Astrocyte of the cerebellum (primary cell): Measurements from ENCODE around the gene LIPI.

Experiments
- DNase-seq: peaks from one replicate; pipeline ENCODE4 v3.0.0-alpha.2; 2011; ENCODE audit warnings: low read depth
- H3K4me3 ChIP-seq: 2 replicates; pipeline ENCODE4 v1.5.1; 2011; ENCODE audit warnings: mild to moderate bottlenecking, low read depth, low read length, moderate library complexity
- in situ Hi-C: cut with HindIII; loops from 2 replicates; pipeline ENCODE4 v1.10.0; 2017; ENCODE audit warnings: low sequenced_read_pairs
- TF ChIP-seq, protein P1 (sequence below): IDR thresholded peaks from 2 replicates; pipeline ENCODE4 v1.5.1; 2012; ENCODE audit warnings: low read length, low read depth, moderate library complexity, mild to moderate bottlenecking; ENCODE audit errors: missing control alignments

The LIPI gene

DNA sequence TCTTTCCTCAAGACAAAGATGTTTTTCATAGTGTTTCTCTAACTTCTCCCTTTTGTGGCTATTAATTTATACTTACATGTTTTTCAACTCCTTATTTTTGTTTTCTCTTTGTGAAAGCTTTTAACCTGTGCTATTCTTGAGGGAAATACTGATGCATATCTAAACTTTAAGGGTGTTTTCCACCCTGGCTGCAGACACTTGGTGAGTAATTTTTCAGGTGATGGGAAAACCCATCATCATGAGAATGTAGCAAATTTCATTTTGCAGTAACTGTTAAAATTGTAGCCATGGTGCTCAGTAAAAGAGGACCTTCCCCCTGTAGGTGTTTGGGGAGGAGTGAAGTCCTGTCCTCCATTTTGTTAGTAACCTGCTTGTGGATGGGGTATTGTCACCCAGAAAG, 124.2 kb downstream of the LIPI start:
- no peak overlapping the region for H3K4me3 ChIP-seq
- in situ Hi-C loops: no loop called here
- TF ChIP-seq, protein P1, sequence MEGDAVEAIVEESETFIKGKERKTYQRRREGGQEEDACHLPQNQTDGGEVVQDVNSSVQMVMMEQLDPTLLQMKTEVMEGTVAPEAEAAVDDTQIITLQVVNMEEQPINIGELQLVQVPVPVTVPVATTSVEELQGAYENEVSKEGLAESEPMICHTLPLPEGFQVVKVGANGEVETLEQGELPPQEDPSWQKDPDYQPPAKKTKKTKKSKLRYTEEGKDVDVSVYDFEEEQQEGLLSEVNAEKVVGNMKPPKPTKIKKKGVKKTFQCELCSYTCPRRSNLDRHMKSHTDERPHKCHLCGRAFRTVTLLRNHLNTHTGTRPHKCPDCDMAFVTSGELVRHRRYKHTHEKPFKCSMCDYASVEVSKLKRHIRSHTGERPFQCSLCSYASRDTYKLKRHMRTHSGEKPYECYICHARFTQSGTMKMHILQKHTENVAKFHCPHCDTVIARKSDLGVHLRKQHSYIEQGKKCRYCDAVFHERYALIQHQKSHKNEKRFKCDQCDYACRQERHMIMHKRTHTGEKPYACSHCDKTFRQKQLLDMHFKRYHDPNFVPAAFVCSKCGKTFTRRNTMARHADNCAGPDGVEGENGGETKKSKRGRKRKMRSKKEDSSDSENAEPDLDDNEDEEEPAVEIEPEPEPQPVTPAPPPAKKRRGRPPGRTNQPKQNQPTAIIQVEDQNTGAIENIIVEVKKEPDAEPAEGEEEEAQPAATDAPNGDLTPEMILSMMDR: no peak
- no peak for DNase-seq

DNA sequence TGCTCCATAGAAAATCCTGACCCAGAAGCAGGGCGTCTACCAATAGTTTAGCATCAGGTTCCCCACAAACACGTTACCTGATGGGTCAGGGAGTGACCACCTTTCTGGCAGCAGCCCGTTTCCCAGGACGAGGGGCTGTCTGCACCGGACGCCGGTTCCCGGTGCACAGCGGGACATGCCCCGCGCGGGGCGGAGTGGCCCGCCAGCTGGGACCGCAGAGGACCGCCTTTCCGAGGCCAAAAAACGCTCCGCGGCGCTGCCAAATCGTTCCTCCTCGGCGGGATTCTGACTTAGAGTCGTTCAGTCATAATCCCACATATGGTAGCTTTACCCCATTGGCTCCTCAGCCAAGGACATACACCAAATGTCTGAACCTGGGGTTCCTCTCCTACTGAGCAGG, 126.1 kb downstream of the LIPI start:
- DNase-seq: no peak

DNA sequence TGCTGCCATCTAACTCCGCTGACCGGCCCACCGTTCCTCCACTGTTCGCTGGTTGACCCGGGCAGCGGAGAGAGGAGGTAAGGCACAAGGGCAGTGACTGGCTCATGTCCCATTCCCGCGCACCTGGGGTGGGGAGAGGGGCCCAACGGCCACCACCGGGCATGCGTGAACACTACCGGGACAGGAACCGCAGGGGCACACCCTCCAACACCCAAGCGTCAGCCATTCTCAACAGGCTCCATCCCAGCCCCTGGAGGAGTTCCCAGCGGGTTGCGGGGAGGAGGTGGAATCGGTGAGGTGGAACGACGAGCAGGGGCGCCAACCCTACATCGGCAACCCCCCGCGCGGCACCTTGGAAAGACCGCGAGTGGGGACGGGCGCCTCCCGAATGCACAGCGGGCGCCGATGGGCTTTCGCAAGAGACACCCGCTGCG, 126.7 kb downstream of the LIPI start:
- in situ Hi-C loops: no loop called here
- no peak for DNase-seq
- H3K4me3 ChIP-seq: no peak overlapping the region
- TF ChIP-seq, protein P1: no peak

More for the DNA sequence above, 126.1 kb downstream of the LIPI start:
- TF ChIP-seq, protein P1: no peak
- no peak overlapping the region for H3K4me3 ChIP-seq
- in situ Hi-C loops: no loop called here

DNA sequence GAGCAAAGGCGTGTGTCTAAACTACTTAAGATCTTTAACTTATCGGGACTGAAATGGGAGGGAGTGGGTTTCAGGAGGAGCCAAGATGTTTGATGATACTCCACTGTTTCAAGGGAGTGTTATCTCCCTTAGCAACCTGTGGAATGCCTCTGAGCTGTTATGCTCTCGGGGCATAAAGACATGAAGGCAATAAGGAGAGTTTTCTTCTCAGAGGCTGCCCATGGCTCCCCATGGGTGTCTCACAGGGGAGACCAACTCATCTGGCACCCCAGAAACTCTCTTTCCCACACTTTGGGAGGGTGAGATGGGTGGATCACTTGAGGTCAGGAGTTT, 130.0 kb downstream of the LIPI start:
- TF ChIP-seq, protein P1: no peak
- in situ Hi-C loops: no loop called here
- H3K4me3 ChIP-seq: no peak overlapping the region
- no peak for DNase-seq

DNA sequence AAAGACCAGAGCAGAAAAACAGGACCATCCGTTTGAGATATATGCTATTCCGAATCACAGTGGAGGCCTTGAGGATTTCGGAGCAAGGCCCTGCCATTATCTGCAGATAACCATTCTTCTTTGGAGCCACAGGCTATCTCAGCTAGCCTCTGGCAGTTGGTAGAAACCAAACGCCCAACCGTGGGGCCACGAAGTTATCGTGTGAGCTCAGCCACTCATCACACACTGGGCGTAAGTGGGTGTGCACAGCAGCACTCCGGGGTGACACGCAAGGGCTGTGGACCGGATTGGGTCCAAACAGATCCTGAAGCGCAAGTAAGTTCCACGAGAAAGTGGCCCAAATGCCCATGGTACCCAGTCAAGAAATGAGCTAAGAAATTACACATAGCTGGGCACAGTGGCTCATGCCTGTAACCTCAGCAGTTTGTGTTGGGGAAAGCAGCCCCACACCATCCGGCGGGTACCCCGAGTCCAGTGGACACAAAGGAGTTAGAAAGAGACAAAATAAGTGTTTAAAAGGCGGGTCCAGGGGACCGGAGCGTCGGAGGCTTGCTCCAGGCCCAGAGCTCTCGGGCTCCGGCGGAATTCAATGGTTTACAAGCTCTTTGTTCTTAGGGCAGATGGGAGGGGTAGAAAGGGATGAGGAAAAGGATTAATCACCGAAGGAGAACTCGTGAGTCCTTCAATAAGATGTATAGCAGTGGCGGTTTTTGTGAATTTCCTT, 130.6 kb downstream of the LIPI start:
- in situ Hi-C loops: no loop called here
- no peak for DNase-seq
- TF ChIP-seq, protein P1: no peak
- H3K4me3 ChIP-seq: no peak overlapping the region

DNA sequence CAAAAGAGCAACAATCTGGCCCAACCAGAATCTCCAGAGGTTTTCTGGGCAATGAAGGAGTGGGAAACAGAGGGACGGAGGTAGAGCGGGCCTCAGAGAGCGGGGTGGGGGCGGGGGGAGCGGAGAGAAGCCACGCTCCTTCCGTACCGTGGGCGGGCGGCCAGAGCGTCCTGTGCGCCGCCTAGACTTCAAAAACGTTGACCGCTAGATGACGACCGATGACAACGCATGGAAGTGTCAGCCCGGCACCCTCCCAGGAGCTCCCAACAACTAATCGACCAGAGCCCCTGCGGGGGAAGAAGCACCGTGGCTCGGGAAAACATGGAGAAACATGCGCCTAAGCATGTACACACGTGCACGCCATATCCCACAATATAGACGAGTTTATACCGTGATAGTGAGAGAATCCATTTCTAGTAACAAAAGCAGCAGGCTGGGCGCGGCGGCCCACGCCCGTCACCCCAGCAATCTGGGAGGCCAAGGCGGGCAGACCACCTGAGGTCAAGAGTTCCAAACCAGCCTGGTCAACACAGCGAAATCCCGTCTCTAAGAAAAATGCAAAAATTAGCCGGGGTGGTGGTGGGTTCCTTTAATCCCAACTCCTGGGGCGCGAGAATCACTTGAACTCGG, 131.9 kb downstream of the LIPI start:
- no peak overlapping the region for H3K4me3 ChIP-seq
- TF ChIP-seq, protein P1: no peak
- DNase-seq: no peak
- in situ Hi-C loops: no loop called here
